HG03060 (cell line): ENCODE data around the gene NPLOC4.

ENCODE experiments used
- ATAC-seq: cut with Tn5 transposase; IDR thresholded peaks from one replicate; pipeline ENCODE4 v1.9.1; 2021; ENCODE audit warnings: low read depth, moderate number of reproducible peaks; ENCODE audit not compliant: unreplicated experiment

The NPLOC4 gene

DNA sequence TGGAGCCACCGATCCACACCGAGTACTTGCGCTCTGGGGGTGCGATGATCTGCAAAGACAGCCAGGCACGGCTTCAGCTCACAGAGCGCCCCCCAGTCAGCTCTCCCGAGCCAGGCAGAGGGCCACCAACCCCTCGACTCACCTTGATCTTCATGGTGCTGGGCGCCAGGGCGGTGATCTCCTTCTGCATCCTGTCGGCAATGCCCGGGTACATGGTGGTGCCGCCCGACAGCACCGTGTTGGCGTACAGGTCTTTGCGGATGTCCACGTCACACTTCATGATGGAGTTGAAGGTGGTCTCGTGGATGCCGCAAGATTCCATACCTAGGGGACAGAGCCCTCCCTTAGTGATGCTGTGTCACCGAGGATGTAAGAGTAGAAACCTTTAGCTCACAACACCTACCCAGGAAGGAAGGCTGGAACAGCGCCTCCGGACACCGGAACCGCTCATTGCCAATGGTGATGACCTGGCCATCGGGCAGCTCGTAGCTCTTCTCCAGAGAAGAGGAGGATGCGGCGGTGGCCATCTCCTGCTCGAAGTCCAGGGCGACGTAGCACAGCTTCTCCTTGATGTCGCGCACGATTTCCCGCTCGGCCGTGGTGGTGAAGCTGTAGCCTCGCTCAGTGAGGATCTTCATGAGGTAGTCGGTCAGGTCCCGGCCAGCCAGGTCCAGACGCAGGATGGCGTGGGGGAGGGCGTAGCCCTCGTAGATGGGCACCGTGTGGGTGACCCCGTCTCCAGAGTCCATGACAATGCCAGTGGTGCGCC, 125.9 kb downstream of the NPLOC4 start:
- no peak for ATAC-seq

GRCh38 chr17:81509972-81510784, 126.7 kb downstream of the NPLOC4 start:
- no peak for ATAC-seq

DNA sequence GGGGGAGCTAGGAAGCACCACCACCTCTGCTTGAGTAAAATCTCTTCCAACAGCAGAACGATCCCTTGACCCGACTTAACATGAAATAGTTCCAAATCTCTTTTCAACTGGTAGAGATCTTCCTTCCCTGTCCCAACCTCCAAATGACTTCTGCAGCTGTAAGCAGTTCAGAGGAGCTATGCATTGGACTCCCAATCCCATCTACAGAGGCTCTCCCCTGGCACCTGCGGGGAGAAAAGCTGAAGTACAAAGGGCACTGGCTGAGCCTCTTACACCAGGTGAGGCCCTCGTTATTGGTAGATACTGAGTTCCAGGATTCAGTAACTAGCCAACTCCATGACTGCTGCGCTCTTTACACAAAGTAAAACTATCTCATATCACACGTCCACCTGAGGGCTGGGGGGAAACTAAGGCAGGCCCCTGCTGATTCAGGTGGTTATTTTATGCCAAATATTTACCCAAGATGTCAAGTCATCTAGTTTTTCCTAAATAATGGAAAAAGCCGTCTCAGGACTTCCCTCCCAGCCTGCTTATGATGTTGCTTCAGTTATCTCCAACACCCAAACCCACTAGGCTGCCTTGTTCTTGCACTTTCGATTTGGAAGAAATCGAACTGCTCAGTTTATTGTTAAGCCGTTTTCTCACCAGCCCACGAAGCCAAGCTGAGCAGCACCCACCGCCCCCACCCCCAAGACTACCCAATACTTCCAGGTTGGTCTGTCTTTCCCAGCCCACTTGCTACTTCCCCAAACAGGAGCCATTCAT, 127.5 kb downstream of the NPLOC4 start:
- ATAC-seq = no peak

- no peak for ATAC-seq
These were observed 128.2 kb downstream of the NPLOC4 start for GRCh38 chr17:81508639-81509206.
